Lung (tissue), 12 donors: ENCODE measurements around the gene ATF6. TPM values are rescaled to one million over a fixed set of nuclear protein-coding genes. Genes with fewer than 3 reads are reported as not detected.

Experiments
- ATAC-seq: fragments of 200-7000 bp; cut with Tn5 transposase; one replicate; pipeline ENCODE4 v1.9.1; 2020; ENCODE audit warnings: moderate number of reproducible peaks; ENCODE audit not compliant: insufficient read depth, low FRiP score
- DNase-seq, 3 donors: peaks; one replicate each; pipeline ENCODE4 v3.0.0-alpha.2; 2013 to 2017
- H3K27ac ChIP-seq, 2 donors: one replicate each; pipeline ENCODE4 v1.5.1; 2013; ENCODE audit warnings: mild to moderate bottlenecking in 2 of 2, moderate library complexity in 2 of 2, control low read depth in 1 of 2, inconsistent platforms in 1 of 2, low read depth in 1 of 2, low read length in 1 of 2
- H3K27me3 ChIP-seq, 3 donors: one replicate each; pipeline ENCODE4 v1.5.1; 2013; ENCODE audit warnings: low read length in 2 of 3; ENCODE audit not compliant: control insufficient read depth in 3 of 3, insufficient read depth in 3 of 3
- H3K36me3 ChIP-seq, 4 donors: one replicate each; pipeline ENCODE4 v1.5.1; 2013; ENCODE audit warnings: low read length in 4 of 4, mild to moderate bottlenecking in 1 of 4, moderate library complexity in 1 of 4; ENCODE audit not compliant: control insufficient read depth in 4 of 4, insufficient read depth in 4 of 4
- H3K4me1 ChIP-seq, 5 donors: one replicate each; pipeline ENCODE4 v1.5.1; 2013; ENCODE audit warnings: low read length in 5 of 5, mild to moderate bottlenecking in 2 of 5, moderate library complexity in 1 of 5; ENCODE audit not compliant: control insufficient read depth in 5 of 5, insufficient read depth in 5 of 5
- H3K4me3 ChIP-seq: one replicate; pipeline ENCODE4 v1.5.1; 2013; ENCODE audit warnings: mild to moderate bottlenecking, control low read depth, moderate library complexity
- H3K9ac ChIP-seq, 2 donors: one replicate each; pipeline ENCODE4 v1.5.1; 2013; ENCODE audit warnings: low read length in 2 of 2, control low read depth in 1 of 2; ENCODE audit not compliant: insufficient read depth in 1 of 2
- H3K9me3 ChIP-seq, 4 donors: one replicate each; pipeline ENCODE4 v1.5.1; 2013; ENCODE audit warnings: low read length in 3 of 4, mild to moderate bottlenecking in 1 of 4, moderate library complexity in 1 of 4; ENCODE audit not compliant: control insufficient read depth in 4 of 4, insufficient read depth in 3 of 4
- CTCF ChIP-seq: IDR thresholded peaks from 2 replicates; pipeline ENCODE4 v1.5.1; 2012; ENCODE audit warnings: mild to moderate bottlenecking; ENCODE audit errors: control extremely low read depth, extremely low read depth
- WGBS, 2 donors: extraction: QIAGEN DNeasy Blood & Tissue Kit; methylation state at CpG; one replicate each; pipeline ENCODE4 v1.1.7; 2013; 5-methylcytosine and 5-hydroxymethylcytosine counted together
- polyA plus RNA-seq, 2 donors: library from polyadenylated mRNA; stranded (reverse); fragments of 200-250 nt; gene quantifications; one replicate each; pipeline ENCODE4 v1.2.1, GENCODE V29; 2013
- total RNA-seq, 2 donors: library from RNA; depleted of rRNA in 1 of 2; stranded (reverse); fragments of >200 nt in 1 of 2; gene quantifications; one replicate each; pipeline ENCODE4 v1.2.1, GENCODE V29; 2014 to 2021
- donor health status: control.
- donor health status: control.
- donor health status: Bipolar disorder and iron deficiency.
- donor health status: healthy.
- donor health status: DM: yes; HTN: yes; CAD: no.

ATF6 gene
- total and polyA plus RNA-seq, 4 donors, result 4.3 to 44.8 (median 22.6) TPM

- WGBS, 2 donors, result 72 to 91% methylated on average over 1 of the region's 1 CpG
- no peaks in the 10 kb centered on the region for H3K36me3 ChIP-seq
- H3K27ac ChIP-seq, result no peak overlapping the region
- TF ChIP-seq CTCF, result no peak
- H3K4me1 ChIP-seq, result peaks cover 0 to 5% (median 0%) of the 10 kb centered on the region in 5 donors
- H3K27me3 ChIP-seq, result peaks cover 0 to 5% (median 2%) of the 10 kb centered on the region in 3 donors
- ATAC-seq (no peak), DNase-seq (no peak)
- H3K4me3 ChIP-seq, result no peak overlapping the region
- no peak overlapping the region for H3K9ac ChIP-seq
- H3K9me3 ChIP-seq, result peaks cover 0 to 2% (median 0%) of the 10 kb centered on the region in 4 donors
Measured at GRCh38 chr1:161720422-161720821, 45.7 kb upstream of the ATF6 start.

- ATAC-seq (no peak), DNase-seq (no peak)
- Histone ChIP-seq H3K9ac (no peak within 1 kb of the TSS), H3K27me3 (peaks cover 0 to 2% (median 1%) of the 10 kb centered on the region in 3 donors), H3K4me1 (peaks cover 0 to 6% (median 0%) of the 10 kb centered on the region in 5 donors), H3K36me3 (no peaks in the 10 kb centered on the region), H3K27ac (no peak within 1 kb of the TSS), H3K4me3 (no peak within 1 kb of the TSS), H3K9me3 (peaks cover 0 to 2% (median 0%) of the 10 kb centered on the region in 4 donors)
- no peak for TF ChIP-seq CTCF
- 32 to 33% methylated on average over 4 of the region's 4 CpGs for WGBS, 2 donors
Measured at GRCh38 chr1:161720956-161721737, 45.0 kb upstream of the ATF6 start, which contains the start of gene FCRLB. Gene FCRLB (plus strand): TSS chr1:161721544. CDS start chr1:161722673, 1,129 bp downstream.

- Histone ChIP-seq H3K9ac (no peak overlapping the region), H3K27me3 (peaks cover 0 to 2% (median 0%) of the 10 kb centered on the region in 3 donors), H3K27ac (no peak overlapping the region), H3K36me3 (no peaks in the 10 kb centered on the region), H3K9me3 (peaks cover 0 to 2% (median 0%) of the 10 kb centered on the region in 4 donors), H3K4me1 (peaks cover 0 to 9% (median 0%) of the 10 kb centered on the region in 5 donors), H3K4me3 (no peak overlapping the region)
- WGBS, 2 donors, result 54 to 55% methylated on average over 8 of the region's 8 CpGs
- DNase-seq (no peak), ATAC-seq (no peak)
- no peak for TF ChIP-seq CTCF
Measured at GRCh38 chr1:161721738-161722343, 44.3 kb upstream of the ATF6 start.
